T-helper 1 cell treated with Interleukin-12 subunit alpha and Interleukin-12 subunit beta and Interleukin-4 antibody, amounts not matched to agents 30 ng/mL and 1 ng/mL, for 36 hours (primary cell): Measurements from ENCODE around the gene NIF3L1. TPM values are rescaled to one million over a fixed set of nuclear protein-coding genes. Genes with fewer than 3 reads are reported as not detected.

Experiments
- intact Hi-C: fragments of 100-400 bp; cut with micrococcal nuclease; formaldehyde crosslinking; loops from one replicate; pipeline ENCODE4 v1.15.1; 2024
- total RNA-seq: library from RNA; stranded (reverse); gene quantifications from 2 replicates; pipeline ENCODE4 v1.2.3, GENCODE V29; 2022

Gene NIF3L1, protein sequence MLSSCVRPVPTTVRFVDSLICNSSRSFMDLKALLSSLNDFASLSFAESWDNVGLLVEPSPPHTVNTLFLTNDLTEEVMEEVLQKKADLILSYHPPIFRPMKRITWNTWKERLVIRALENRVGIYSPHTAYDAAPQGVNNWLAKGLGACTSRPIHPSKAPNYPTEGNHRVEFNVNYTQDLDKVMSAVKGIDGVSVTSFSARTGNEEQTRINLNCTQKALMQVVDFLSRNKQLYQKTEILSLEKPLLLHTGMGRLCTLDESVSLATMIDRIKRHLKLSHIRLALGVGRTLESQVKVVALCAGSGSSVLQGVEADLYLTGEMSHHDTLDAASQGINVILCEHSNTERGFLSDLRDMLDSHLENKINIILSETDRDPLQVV
- total RNA-seq, result 26.1 and 27.8 TPM in 2 replicates

DNA sequence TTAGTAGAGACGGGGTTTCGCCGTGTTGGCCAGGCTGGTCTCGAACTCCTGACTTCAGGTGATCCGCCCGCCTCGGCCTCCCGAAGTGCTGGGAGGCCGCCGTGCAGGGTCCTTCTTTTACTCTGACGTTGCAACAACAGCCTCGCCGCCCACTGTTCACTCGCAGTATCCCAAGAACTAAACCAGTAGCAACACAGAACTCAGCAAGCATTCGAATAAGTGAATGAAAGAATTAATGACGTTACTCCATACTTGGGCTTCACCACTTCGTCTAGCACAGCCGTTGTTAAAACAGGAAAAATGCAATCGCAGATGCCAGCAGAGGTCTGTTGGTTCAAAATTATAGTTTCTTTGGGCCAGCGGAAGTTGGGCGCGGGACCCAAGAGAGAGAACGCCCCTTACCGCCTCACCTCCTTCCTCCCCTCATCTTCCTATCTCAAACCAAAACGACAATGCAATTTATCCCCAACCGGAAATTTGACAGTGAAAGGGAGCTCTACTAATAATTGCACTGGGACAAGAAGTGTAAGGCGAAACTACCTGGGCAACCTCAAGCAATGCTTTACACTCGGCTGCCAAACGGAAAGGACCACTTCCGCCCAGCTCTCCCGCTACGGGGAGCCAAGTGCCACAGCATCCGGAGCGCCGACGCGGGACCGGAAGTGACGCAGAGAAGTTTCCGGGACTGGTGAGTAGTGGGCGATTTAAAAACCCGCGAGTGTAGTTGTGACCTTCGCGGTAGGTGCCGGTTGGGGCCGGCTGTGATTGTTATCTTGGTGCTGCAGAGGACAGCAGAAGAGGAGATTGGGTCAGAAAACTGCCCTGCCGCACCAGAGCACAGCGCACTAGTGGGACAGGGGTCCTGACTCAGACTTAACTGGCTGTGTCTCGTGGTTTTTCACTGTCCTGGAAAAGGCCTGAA is at the start of gene NIF3L1, which contains the start of gene PPIL3:
NIF3L1 (plus strand) TSS at position 668 of the 922 bp plus-strand sequence. CDS start 2,573 bp downstream, outside the sequence.
PPIL3 (minus strand) TSS at position 374 of the 922 bp plus-strand sequence. CDS start 1,462 bp downstream, outside the sequence.
- intact Hi-C loops, result loop anchor here (1.0 to 5.0 kb wide), 18 partner anchors 11 to 1376 kb away; partner anchors contain the start of genes BZW1, CASP10, CFLAR and CLK1

DNA sequence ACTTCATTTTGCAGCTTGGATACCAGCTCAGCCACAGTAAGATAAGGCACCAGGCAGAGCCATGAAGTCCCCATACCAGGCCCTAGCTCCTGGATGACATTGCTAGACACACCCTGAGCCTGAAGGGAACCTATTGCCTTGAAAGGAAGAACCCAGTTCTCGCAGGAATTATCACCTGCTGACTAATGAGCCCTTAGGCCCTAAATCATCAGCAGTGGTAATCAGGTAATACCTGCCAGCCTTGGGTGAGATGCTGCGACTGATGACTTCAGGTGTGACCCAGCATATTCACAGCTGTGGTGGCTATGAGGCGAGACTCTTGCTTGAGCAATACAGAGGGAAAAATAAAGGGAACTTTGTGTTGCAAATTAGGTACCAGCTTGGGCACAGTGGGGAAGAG is 49.7 kb upstream of the NIF3L1 start:
- intact Hi-C loops, result no loop called here

DNA sequence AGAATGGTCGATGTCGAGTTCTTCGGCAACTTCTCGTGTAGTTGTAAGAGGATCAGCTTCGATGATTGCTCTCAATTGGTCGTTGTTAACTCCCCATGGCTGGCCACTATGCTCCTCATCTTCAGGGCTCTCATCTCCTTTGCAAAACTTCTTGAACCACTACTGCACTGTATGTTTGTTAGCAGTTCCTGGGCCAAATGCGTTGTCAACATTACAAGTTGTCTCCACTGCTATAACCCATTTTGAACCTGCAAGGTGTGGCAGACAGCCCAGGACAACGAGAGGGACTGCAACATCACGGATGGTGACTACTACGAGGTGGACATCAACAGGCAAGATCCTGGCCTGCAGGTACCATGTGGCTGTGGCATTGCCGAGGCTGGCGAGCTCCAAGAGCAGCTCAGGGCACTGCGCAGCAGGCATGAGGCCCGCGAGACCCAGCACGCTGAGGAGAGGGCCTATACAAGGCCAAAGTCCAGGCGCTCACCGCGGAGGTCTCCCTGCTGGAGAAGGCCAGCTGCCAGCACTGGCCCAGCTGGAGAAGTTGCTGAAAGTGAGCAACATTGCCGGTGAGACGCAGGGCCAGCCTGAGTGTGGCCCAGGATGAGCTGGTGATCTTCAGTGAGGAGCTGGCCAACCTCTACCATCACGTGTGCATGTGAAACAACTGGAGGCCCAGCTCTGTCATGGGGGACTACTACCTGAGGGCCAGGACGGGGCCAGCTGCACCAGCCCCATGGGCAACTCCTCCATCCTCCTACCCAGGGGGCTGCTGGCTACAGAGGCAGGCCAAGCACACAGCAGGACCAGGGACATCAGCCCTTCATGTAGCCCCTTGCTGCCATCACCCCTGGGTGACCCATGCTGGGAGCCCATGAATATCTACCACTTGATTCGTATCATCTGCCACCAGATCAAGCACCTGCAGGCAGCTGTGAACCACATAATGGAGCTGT is 44.9 kb upstream of the NIF3L1 start:
- intact Hi-C loops, result no loop called here

DNA sequence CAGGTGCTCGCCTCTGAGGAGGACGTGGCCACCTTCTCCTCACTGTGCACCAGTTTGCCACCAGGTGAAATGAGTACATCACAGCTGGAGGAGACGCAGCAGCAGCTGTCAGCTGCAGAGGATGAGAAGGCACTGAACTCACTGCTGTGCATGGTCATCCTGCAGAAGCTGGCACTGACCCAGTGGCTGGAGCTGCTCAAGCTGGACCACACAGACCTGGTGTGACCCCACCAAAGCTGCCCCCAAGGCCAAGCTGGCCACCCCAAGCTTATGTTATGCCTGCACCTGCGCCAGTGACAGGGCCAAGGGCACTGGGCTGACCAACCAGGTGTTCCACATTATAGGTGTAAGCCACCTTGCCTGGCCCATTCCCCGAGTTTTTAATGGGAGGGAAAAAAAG is 44.0 kb upstream of the NIF3L1 start:
- intact Hi-C loops, result no loop called here

DNA sequence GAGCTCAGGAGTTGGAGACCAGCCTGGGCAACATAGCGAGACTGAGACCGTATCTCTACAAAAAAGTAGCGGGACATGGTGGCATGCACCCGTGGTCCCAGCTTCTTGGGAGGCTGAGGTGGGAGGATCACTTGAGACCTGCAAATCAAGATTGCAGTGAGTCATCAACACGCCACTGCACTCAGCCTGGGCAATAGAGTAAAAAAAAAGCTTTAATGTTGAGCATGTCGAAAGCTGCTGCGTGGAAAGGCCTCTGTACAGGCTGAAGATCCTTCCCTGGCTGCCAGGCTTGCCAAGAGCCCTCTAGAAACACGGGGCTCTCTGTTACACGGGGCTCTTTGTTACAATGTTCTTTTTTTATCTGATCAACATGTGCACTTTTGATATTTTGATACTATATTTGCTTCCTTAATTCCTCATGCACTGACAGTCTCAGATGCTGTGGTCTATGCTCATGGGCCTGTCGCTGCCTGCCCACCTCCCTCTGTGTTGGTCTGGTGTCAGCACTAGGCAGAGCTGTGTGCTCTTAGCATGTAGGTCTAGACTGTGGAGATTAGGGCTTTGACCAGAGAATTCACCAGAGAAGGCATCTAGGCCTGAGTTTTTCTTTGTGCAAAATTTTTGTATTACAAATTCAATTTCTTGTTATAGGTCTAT is 43.4 kb upstream of the NIF3L1 start:
- intact Hi-C loops, result no loop called here

DNA sequence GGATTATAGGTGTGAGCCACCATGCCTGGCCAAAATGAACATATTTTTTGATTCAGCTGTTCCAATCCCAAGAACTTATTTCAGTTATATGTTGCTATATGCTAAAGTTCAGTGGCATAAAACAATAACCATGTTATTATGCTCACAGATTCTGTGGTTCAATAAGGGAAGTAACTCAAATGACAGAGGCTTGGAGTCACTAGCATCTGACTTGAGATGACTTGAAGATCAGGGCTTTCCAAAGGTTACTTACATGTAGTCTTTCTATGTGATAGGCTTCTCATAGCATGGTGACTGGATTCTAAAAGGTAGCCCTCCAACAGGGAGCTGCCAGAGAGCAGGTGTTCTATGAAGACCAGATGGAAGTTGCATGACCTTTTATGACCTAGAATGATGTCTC is 41.9 kb upstream of the NIF3L1 start:
- intact Hi-C loops, result no loop called here

DNA sequence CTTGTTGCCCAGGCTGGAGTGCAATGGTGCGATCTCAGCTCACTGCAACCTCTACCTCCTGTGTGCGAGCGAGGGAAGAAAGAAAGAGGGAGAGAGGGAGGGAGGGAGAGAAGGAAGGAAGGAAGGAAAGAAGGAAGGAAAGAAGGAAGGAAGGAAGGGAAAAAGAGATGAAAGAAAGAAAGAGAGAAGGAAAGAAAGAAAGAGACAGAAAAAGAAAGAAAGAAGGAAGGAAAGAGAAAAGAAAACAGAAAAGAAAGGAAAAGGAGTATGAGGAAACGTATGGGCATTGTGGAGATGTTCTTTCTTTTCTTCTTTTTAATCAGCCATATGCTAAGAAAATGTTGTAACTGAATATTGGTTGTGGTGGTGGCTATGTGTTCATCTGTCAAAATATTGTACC is 41.2 kb upstream of the NIF3L1 start:
- intact Hi-C loops, result no loop called here

DNA sequence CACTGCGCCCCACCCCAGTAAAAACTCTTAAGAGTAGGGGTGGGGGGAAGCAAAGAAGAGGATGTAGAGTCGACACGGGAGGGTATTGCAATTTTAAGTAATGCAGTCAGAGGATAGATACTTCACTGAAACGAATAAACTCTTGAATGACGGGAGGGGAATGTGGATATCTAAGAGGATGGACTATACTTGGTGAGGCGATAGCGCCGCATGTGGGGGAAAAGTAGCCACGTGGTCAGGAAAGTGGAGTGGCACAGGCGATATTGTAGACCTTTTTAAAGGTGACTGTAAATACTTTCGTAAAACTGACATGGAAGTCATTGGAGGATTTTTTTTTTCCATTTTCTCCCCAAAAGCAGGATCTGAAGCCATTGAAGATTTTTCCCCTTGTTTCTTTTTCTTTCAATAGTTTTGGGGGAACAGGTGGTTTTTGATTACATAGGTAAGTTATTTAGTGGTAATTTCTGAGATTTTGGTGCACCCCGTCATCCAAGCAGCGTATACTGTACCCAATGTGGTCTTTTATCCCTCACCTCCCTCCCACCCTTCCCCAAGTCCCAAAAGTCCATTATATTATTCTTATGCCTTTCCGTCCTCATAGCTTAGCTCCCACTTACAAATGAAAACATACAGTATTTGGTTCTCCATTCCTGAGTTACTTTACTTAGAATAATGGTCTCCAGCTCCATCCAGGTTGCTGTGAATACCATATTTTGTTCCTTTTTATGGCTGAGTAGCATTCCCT is 38.5 kb upstream of the NIF3L1 start:
- intact Hi-C loops, result loop anchor here (1.0 kb wide), 1 partner anchor 9 kb away; no protein-coding TSS in a partner anchor

DNA sequence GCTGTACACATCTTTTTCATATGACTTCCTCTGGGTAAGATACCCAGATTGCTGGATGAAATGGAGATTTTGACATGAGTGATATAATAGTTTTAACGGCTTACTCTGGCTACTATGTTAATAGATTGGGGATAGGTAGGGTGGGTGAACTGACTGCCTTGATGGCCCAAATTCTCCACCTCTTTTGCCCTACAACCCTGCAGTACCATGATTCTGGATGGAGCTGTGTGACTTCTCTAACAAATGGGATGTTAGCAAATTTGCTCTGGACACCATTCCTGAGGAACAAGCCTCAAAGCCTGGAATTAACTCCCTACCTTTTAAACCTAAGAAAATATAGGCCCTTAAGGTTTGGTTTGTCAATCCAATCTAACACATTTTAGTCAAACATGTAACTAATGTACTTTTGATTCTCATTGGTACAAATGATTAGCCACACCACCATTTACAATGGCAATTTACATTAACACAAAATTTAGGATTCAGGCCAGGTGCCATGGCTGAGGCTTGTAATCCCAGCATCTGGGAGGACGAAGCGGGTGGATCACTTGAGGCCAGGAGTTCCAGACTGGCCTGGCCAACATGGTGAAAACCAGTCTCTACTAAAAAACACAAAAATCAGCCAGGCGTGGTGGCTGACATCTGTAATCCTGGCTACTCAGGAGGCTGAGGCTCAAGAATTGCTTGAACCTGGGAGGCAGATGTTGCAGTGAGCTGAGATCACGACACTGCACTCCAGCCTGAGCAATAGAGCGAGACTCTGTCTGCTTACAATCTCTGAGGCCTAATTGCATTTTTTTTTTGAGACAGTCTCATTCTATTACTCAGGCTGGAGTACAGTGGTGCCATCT is 37.5 kb upstream of the NIF3L1 start:
- intact Hi-C loops, result loop anchor here (1.0 kb wide), 1 partner anchor 8 kb away; no protein-coding TSS in a partner anchor

DNA sequence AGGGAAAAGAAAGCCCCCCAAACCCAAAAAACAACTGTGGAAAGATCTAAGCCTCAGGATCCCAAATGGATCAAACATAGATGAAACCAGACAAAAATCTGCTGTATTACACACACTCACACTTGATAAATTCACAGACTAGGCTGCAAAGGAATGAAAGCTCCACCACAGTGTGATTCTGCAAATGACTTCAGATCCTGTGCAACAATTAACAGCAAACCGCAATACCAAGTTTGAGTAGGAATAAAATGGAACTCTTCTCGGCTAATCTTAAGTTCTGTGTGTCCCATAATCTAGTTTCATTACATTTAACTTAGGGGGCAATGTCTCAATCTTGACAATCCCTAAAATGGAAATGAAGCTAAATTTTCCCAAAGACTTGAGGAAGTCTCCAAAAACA is 36.6 kb upstream of the NIF3L1 start:
- intact Hi-C loops, result no loop called here

DNA sequence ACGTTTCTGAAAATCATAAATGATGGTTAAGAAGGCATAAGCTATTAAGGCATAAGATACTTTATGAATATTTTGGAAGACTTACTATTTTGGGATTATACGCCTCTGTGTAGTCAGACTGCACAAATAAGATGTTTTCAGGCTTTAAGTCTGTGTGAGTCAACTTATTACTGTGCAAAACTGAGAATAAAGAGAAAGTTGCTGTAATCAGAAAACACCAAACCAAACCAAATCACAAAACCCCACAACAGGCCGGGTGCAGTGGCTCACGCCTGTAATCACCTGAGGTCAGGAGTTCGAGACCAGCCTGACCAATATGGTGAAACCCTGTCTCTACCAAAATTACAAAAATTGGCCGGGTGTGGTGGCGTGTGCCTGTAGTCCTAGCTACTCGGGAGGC is 32.4 kb upstream of the NIF3L1 start:
- intact Hi-C loops, result no loop called here

DNA sequence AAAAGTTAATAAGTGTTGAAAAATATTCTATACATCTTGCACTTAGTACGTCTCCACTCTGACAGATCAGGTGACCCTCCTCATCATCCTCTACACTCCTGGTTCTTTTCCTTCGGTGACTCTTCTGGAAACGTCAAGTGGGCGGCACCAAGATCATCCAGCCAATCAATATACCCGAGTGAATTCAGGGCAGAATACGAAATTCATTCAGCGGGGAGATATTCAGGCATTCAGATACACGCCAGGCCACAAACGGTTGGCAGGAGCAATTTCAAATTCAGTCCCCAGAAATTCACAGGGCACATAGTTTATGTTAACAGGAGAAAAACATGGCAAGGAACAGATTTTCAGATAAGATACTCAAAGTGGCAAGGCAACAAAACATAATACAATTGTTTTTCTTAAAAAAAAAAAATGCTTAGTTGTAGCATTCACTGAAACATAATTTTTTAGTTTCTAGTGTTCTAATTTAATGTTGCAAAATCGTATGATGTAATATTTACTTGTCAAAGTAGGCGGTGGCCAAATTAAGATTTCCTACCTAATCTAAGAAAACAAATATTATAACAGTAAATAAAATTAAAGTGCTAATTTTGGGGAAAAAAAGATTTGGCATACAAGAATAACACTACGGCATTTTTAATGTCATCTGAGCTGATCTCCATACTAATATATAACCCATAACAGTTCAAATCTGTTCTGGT is 28.9 kb upstream of the NIF3L1 start:
- intact Hi-C loops, result loop anchor here (5.0 kb wide), 5 partner anchors 348 to 948 kb away; partner anchors contain the start of genes C2orf69, KCTD18, MAIP1 and TMEM237

DNA sequence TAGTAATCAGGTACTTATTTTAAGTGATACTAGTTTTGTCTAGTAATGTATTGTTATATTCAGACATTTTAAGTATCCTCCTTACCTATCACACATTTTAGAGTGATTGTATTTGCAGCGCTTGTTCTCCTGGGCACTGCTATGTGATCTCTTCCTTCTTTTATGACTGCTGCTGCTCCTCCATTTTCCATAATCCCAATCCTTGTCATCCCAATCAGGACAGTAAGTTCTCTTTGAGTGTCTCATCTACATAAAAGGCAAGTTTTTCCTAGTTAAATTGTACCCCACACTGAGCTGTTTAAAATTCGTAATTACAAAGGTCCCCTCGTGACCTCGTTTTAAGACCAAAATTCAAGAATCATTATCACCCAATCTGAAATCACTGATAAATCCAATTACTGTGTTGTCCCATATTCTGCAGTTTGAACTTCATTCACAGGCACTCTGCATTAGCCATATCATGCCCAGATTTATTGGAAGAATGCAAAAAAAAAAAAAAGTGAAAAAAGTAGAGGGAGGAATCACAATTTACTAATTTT is 27.5 kb upstream of the NIF3L1 start:
- intact Hi-C loops, result loop anchor here (1.0 to 5.0 kb wide), 8 partner anchors 40 to 949 kb away; partner anchors contain the start of genes C2orf69, KCTD18, MAIP1 and SGO2

DNA sequence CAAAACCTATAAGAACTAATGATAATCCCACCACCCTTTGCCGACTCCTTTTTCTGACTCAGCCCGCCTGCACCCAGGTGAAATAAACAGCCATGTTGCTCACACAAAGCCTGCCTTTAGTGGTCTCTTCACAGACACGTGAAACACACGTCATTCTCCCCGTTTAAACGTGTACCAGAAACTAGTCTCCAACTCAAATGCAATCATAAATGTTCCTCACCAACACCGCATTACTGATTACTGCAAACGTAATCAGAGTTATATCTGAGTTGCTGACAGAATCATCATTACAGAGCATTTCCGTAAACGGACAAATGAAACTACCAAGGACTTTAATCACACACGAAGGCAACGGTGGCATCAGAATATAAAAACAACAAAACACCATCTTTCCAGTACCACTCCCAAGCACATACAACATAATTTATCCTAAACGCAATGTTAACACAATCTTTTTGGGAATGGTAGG is 26.6 kb upstream of the NIF3L1 start:
- intact Hi-C loops, result loop anchor here (1.0 to 5.0 kb wide), 7 partner anchors 315 to 950 kb away; partner anchors contain the start of genes C2orf69, KCTD18, MAIP1 and SGO2

DNA sequence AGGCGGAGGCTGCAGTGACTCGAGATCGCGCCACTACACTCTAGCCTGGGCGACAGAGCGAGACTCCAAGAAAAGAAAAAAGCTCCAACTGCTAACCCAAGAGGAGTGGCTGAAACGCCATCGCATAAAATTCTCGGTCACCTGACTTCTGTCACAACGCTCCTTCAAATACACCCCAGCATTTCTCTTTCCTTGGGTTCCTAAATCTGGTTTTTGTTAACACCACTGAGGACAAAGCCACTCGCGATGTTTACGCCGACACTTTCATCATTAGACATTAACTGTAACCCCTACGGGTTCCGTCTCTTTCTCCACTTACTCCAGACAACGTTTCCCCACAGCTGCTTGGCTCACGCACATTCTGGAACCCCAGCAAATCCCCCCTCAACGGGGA is 25.4 kb upstream of the NIF3L1 start:
- intact Hi-C loops, result loop anchor here (1.0 to 5.0 kb wide), 19 partner anchors 26 to 1402 kb away; partner anchors contain the start of genes BZW1, C2orf69, HYCC2 and KCTD18

DNA sequence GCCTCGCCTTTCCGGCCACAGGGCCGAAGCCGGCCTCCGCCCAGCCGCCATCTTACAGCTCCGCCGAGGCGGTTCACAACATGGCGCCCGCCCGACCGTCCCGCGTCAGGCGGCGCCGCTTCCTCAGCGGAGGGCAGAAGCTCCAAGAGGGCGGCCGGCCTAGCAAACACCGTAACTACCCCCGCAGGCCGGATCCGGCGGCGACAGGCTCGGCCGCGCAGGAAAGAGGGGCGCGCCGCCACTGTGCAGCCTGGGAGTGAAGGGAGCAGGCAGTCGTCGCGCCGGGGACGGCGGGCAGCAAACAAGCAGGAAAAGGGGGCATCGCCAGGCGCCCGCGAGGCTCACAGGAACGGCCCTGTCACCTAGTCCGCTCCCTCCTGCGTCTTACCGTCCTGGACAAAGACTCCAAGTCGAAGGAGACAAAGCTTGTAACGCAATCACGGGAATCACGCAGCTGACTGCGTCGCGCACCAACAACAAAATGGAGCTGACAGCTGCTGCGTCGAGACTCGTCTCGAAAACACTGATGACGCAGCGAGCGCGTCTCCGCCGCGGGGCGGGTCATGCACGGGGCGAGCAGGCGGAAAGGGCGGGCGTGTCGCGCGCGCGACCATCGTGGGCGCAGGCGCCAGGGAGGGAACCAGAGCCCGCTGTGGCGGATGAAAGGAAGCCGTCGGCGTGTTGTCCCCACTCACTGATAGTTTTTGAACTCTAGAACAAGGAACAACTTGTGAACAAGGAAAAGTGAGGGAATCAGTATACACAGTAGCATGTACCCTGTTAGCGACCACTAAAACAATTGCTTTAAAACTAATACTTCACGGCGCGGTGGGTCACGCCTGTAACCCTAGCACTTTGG is 24.8 kb upstream of the NIF3L1 start, which contains the start of gene CLK1:
CLK1 (minus strand) TSS at position 483 of the 859 bp plus-strand sequence. CDS start 2,796 bp downstream, outside the sequence.
- intact Hi-C loops, result loop anchor here (1.0 to 5.0 kb wide), 17 partner anchors 25 to 1401 kb away; partner anchors contain the start of genes BZW1, C2orf69, HYCC2 and KCTD18
